Kidney epithelial cell (primary cell): ENCODE results near the gene FRMD3. TPM values are rescaled to one million over a fixed set of nuclear protein-coding genes. Genes with fewer than 3 reads are reported as not detected.

Experiments
- DNase-seq: peaks from one replicate; pipeline ENCODE4 v3.0.0-alpha.2; 2010; ENCODE audit warnings: low read depth
- H3K27me3 ChIP-seq: 2 replicates; pipeline ENCODE4 v1.6.0; 2011; ENCODE audit warnings: low read length; ENCODE audit not compliant: control insufficient read depth, insufficient read depth
- H3K36me3 ChIP-seq: 2 replicates; pipeline ENCODE4 v1.5.1; 2011; ENCODE audit warnings: low read length; ENCODE audit not compliant: control insufficient read depth, insufficient read depth
- H3K4me3 ChIP-seq: 2 replicates; pipeline ENCODE4 v1.5.1; 2011; ENCODE audit warnings: low read depth, mild to moderate bottlenecking, control low read depth, low read length
- CTCF ChIP-seq: IDR thresholded peaks from 2 replicates; pipeline ENCODE4 v1.5.1; 2011; ENCODE audit warnings: mild to moderate bottlenecking, moderate library complexity, low read length, control low read depth, inconsistent platforms; ENCODE audit not compliant: insufficient read depth, poor library complexity, severe bottlenecking
- total RNA-seq: library from RNA; depleted of rRNA; stranded (reverse); fragments of >200 nt; gene quantifications from 2 replicates; pipeline ENCODE4 v1.2.3, GENCODE V29; 2015

The FRMD3 gene
- total RNA-seq, 1 donor from 2014 or later, result 5.2 TPM

GRCh38 chr9:83281306-83282255, 256.6 kb downstream of the FRMD3 start:
- H3K4me3 ChIP-seq, result no peak overlapping the region

GRCh38 chr9:83280790-83281189, 257.4 kb downstream of the FRMD3 start:
- Histone ChIP-seq H3K27me3 (no peaks in the 10 kb centered on the region), H3K4me3 (no peak overlapping the region), H3K36me3 (no peaks in the 10 kb centered on the region)
- TF ChIP-seq CTCF, result no peak
- DNase-seq, result no peak

More at GRCh38 chr9:83281306-83282255, 256.6 kb downstream of the FRMD3 start:
- DNase-seq, result peak; percentile 89
- H3K36me3 ChIP-seq, result no peaks in the 10 kb centered on the region
- H3K27me3 ChIP-seq, result no peaks in the 10 kb centered on the region
- no peak for TF ChIP-seq CTCF

GRCh38 chr9:83280268-83280667, 257.9 kb downstream of the FRMD3 start:
- DNase-seq, result no peak
- no peak for TF ChIP-seq CTCF
- no peaks in the 10 kb centered on the region for H3K27me3 ChIP-seq
- no peaks in the 10 kb centered on the region for H3K36me3 ChIP-seq
- H3K4me3 ChIP-seq, result no peak overlapping the region

- no peaks in the 10 kb centered on the region for H3K36me3 ChIP-seq
- H3K4me3 ChIP-seq, result no peak overlapping the region
- no peak for TF ChIP-seq CTCF
- no peaks in the 10 kb centered on the region for H3K27me3 ChIP-seq
- no peak for DNase-seq
Measured at GRCh38 chr9:83274787-83275186, 263.4 kb downstream of the FRMD3 start.

GRCh38 chr9:83271665-83272071, 266.5 kb downstream of the FRMD3 start:
- Histone ChIP-seq H3K36me3 (no peaks in the 10 kb centered on the region), H3K4me3 (no peak overlapping the region), H3K27me3 (no peaks in the 10 kb centered on the region)
- DNase-seq, result no peak
- TF ChIP-seq CTCF, result no peak

- Histone ChIP-seq H3K4me3 (no peak overlapping the region), H3K36me3 (no peaks in the 10 kb centered on the region), H3K27me3 (no peaks in the 10 kb centered on the region)
- DNase-seq, result no peak
- TF ChIP-seq CTCF, result no peak
Measured at GRCh38 chr9:83270116-83270515, 268.1 kb downstream of the FRMD3 start.
